HG03103 (cell line): Measurements from ENCODE around the gene LRRC28.

Experiments
- ATAC-seq: cut with Tn5 transposase; IDR thresholded peaks from one replicate; pipeline ENCODE4 v1.9.1; 2021; ENCODE audit warnings: low read depth; ENCODE audit not compliant: unreplicated experiment

The LRRC28 gene

DNA sequence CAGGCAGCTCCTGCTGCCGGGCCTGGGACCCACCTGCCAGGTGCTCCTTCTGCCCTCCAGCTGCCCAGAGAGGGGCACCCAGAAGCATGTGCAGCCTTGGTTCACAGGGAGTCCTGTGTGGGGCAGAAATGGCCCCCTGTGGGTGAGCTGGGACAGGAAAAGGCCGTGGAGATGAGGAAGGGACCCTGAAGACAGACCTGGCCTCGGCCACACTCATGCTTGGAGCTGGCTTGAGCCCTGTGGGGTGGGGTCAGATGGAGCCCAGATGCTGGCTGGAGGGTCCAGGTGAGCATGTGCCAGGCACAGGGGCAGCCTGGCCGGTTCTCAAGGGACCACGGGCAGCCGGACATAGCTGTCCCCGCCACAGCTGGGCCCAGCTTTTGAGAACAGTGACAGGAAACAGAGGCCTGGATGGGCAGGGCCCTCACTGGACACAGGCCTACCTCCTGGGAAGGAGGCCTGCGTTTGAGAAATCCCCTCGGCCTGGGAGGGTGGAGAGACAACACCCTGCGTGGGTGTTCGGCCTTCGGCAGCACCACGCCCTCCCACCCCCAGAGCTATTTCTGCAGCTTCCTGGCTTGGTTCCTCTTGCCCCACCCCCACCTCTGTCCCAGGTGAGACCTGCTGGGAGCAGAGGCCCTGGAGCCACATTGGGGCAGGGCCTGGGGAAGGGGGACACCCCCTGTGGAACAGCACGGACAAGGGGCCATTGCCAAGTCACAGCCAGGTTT lies 181.9 kb downstream of the LRRC28 start:
- ATAC-seq, result no peak

DNA sequence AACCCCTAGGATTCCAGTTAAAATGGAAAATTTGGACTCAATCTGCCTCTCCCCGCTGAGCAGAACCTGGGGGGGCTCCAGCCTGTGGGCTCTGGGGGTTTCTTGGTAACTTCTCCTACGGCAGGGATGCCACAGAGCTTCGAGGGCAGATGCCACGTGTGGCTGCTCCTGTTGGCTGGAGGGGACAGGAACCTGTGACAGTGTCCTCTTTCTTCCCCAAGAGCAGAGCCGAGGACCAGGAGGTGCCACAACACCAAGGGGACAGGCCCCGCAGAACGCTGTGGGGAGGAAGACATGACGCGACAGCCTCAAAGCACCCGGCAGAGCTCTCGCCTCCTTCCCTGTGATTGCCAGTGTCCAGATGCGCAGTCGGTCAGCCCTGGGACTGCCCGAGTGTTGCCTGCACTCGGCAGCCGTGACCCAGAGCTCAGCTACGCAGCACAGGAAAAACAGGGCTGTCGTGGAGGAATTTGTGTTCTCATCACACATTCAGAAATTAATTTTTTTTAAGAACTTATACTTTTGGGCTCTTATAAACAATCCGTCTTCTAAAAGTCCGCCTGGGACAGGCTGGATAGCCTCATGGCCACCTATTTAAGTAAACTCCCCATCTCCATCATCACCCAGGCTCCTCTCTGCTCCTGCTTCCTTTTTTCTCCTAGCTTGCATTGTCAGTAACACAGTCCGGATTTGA lies 182.6 kb downstream of the LRRC28 start:
- no peak for ATAC-seq

GRCh38 chr15:99434506-99435112 lies 183.3 kb downstream of the LRRC28 start:
- no peak for ATAC-seq

DNA sequence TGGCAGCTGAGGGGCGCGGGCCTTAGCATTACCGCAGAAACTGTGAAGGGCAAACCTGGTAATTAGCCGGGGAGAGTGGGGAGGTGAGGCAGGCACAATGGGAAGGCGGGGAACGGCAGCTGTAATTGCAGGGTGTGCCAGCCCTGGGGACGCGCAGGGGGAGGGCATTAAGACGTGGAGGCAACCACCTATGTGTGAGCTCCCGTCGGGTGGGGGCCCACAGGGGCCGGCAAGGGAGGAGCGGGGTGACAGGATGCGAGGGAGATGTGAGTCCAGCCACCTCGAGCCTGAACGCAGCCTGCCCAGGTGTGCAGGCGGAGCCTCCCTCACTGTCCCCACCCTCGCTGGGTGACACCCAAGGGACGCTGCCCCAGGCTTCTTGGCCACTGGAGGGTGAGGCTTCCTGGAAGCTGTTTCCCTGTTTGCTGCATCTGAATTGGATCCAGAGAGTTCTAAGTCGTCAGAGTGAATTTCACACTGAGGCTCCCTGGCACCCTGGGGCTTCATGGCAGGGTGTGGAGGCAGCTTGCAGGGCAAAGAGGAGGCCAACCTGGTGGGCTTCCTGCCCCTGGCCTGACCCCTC lies 183.9 kb downstream of the LRRC28 start:
- ATAC-seq, result no peak

DNA sequence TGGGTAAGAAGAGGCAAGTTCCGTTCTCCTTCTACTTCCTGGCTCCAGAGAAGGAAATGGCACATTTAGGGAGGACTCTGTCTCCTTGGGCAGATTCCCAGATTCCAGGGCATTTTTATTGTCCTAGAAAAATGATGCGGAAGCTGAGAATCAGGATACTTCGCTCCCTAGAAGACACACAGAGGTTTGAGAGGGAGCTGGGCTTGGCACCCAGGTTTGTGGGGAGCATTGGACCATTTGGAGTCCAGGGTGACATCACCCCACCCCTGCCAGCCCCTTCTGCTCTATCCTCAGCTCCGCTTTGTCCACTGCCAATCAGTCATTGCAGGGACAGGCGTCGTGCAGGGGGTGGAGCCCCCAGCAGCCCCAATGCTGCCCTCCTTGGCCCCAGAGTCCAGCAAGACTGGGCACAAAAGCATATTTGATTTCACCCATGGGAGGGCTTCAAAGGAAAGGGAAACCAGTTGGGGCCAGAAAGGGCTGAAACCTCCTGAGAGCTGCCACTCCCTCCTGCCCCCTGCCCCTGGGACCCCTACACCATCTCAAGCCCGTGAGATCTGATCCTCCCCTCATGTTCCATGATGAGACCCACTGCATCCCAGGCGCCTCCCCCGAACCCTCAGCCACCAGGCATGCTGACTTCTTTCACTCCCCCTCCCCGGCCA lies 184.7 kb downstream of the LRRC28 start:
- ATAC-seq, result no peak

DNA sequence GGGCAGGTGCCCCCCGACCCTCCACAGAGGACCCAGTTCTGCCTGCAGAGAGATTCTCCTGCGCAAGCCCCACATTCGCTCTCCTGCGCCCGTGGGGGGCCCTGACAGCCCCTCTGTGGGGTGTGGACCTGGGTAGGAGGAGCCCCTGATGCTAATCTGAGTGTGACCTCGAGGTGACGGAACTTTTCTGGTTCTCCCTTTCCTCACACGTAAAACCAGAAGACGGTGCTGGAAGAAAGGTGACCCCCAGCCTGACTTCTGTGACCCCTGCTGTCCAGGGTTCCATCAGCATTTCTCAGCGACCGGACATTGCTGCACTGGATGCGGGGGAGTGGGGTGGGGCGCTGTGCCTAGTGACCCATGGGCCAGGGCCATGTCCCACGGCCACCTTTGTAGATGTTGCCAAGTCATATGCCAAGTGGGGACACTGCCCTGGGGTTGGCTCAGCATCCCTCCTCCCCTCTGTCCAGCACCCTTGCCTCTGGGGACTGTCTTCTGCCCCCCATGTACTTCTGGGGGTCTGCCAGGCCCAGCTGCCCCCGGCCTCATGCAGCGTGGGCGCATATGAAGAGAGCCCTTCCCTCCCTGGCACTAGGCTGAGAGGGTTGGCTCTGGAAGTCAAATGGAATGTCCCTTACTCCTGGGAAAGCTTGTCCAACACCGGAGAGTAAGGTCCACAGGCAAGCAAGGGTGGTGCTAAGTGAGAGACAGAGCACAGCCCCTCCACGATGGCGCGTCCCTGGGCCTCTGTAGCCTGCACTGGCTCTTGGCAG lies 185.4 kb downstream of the LRRC28 start:
- no peak for ATAC-seq

DNA sequence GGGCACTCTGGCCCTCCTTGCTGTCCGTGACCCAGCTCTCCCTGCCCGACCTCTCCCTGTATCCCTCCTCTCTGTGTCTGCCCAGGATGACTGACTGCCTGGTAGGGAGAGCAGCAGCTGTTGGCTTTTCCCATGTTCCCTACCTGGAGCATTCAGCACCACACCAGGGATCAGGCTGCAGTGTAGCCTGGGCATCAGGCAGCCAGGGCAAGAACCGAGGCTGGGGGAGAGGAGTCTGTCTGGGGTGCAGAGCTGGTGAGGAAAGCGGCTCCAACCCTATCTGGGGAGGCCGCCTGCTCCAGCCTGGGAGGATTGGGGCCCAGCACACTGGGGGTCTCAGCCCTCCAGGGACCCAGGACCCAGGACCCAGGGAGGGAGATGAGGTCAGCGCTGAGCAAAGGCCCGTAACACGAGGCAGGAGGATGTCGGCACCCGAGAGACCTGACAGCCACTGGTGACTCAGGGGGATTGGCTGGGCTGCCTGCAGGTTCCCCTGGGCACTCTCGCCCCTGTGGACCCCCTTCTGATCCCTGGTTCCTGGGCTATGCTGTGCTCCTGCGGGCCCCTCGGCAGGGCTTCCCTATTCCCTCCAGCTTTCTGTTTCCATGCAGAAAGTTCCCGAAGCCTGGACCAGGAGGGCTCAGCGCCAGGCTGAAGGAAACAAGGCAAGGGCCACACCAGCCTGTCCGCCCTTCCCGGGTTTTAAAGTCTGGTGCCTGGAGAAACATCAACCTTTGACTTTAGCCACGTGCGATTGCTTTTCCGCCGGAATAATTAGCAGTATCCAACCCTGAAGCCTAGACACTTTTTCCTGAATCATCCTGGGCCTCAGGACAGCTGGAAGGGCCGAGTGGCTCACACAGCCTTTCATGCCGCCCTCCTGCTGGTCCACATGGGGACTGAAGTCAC lies 186.3 kb downstream of the LRRC28 start:
- no peak for ATAC-seq

DNA sequence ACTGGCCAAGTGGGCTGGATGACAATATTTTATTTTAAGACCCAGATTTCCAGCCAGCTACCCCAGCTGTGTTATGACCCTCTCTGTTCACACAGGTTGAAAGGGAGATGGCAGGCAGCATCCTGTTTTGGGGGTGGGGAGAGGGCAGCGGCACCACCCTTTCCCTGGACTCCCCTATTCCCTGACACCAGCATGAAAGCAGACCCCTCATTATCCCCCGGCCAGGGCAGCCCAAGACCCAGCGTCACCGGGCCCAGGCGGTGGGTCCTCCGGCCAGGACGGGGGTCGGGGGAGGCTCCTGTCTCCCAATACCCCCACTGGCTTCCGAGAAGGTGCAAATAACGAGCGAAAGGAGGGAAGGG lies 186.9 kb downstream of the LRRC28 start:
- no peak for ATAC-seq

- no peak for ATAC-seq
These were observed 187.6 kb downstream of the LRRC28 start for GRCh38 chr15:99438691-99439523.

GRCh38 chr15:99439524-99439835 lies 188.2 kb downstream of the LRRC28 start:
- ATAC-seq, result no peak

DNA sequence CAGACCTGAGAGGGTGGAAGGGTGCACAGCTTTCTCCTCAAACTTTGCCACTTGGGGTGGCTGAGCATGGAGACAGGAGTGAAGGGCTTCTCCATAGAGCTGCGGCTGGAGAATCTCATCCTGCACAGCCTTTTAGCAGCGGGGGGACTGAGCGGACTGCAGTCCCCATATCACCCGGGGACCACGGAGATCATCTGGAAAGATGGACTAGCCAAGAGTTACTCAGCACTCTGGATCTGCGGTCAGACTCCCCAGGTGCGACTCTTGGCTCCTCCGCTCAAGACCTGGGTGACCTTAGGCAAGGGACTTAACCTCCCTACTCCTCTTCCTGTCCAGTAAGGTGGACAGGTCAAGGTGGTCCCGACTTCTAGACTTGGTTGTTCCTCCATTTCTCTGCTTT lies 188.7 kb downstream of the LRRC28 start:
- ATAC-seq, result no peak
